HG03280 (cell line): Measurements from ENCODE around the gene SLC35F6.
"Not testable (repeated sequence)": the region's sequence is repeated elsewhere in the genome, so short reads cannot be mapped to it uniquely, and the experiment has no call there.

Experiments used
- ATAC-seq: cut with Tn5 transposase; IDR thresholded peaks from one replicate; pipeline ENCODE4 v1.9.1; 2021; ENCODE audit warnings: mild to moderate bottlenecking, moderate library complexity; ENCODE audit not compliant: unreplicated experiment

The SLC35F6 gene

DNA sequence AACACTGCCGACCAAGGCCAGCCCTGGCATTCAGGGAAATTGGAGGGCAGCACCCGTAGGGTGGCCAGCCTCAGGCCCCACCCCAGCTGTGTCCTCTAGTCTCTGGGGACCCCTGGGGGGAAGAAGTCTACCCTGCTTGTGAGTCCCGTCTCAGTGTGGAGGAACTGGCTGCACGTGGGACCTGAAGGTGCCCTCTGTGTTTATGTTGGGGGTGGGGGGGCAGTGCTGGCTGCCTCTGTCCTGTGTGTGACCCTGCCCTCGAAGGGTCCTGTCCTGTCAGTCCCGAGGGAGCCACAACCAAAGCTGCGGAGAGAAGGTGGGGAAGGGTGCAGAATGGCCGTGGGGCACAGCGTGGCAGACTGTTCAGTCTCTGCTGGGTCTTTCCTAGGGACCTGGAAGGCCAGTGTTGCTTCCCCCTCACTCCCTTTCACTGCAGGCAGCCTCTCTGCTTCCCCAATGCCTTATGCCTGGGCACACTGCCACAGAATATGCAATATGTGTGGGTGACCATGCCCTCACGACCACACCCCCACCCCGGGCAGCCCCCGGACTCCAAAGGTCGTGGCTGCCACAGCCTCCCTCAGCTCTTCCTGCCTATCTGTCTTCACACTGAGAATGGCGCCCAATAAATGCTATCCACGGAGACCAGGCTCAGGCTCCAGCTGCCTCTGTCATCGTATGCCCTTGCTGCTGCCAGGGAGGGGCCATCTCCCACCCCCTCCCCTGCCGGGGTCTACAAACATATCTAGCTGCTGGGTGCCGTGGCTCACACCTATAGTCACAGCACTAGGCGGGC is 33.3 kb upstream of the SLC35F6 start:
- no peak for ATAC-seq

DNA sequence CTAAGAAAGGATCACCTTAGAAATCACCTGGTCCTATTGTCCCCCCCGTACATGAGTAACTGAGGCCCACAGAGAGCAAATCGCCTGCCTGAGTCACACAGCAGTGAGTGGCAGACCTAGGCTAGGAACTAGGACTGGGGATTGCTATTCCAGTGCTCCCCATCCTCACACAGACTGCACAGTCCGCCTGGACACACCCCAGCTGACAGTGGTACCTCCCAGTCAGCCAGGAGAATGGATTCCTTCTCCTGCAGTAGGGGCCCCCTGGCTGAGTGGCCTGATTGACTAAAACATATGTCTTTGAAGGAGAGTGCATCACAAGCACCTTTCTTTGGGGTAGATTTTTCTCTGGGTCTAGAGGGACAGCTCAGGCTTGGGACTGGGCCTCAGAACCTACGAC is 32.4 kb upstream of the SLC35F6 start:
- ATAC-seq = no peak

GRCh38 chr2:26732446-26732845 is 31.6 kb upstream of the SLC35F6 start:
- ATAC-seq = no peak

- ATAC-seq = no peak
Observed at GRCh38 chr2:26733413-26733812, 30.7 kb upstream of the SLC35F6 start.

GRCh38 chr2:26735097-26735496 is 29.0 kb upstream of the SLC35F6 start:
- ATAC-seq = no peak

- ATAC-seq = no peak
Observed at GRCh38 chr2:26735883-26736588, 28.0 kb upstream of the SLC35F6 start.

DNA sequence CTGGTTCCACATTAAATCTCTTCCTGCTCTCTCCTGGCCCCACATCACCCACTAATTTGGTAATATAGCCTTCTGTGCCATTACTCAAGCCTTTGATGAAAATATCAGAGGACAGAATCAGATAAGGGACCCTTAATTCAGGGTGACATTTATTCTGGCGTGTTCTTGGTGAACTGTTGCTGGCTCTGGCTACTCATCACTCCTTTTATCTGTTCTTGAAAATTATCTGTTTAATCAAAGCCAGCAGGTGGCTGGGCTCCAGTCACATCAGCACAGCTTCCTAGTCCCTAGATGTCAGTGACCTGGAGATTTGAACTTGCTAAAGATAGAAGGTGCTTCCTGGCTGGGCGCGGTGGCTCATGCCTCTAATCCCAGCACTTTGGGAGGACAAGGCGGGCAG is 26.9 kb upstream of the SLC35F6 start:
- no peak for ATAC-seq

DNA sequence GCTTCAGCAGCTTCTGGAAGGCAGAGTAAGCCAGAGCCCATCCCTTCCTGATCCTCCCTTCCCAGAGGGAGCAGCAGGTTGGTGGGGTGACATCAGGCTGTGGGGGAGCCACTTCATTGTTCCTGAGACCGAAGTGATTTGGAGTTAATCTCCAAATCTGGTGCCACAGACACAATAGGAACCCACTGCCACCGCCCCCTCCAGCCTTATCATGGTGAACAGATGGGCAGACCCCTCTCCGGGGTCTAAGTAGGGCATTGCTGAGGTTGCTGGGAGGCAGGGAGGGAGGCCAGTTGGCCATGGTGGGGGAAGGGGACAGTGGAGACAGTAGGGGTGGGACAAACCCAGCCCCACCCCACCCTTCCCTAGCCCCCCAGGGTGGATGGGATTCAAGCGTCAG is 25.6 kb upstream of the SLC35F6 start:
- no peak for ATAC-seq

DNA sequence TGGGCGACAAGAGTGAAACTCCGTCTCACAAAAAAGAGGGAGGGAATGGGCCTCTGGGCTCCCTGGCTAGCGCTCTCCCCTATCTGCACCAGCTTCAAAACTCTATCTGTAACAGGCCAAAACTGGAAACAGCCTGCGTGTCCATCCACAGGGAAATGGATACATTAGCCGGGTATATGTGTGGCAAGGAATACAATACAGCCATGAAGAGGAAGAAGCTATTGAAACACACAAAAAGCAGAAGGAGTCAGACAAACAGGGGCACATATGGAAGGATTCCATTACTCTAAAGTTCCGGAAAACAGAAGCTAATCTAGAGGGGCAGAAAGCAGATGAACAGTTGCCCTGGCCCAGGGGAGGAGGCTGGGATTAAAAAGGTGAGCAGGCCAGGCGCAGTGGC is 24.6 kb upstream of the SLC35F6 start:
- ATAC-seq = no peak

GRCh38 chr2:26740346-26740745 is 23.7 kb upstream of the SLC35F6 start:
- no peak for ATAC-seq

DNA sequence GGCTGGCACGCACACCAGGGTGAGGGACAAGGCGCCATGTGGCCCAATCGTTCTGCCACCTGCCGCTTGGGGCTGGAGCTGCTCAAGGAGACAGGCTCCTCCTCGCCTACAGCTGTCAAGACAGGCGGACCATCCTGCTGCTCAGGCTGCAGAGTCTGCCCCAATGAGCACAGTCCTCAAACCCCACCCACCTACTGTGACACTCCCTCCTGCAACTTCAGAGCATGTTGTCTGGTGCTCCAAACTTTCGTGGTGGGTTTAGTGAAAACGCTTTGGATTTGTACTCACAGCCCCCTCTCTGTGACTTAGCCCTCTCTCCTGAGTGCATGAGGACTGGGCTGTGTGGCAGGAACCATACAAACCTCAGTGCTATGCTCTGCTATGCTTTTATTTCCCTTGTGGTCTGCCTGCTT is 23.2 kb upstream of the SLC35F6 start:
- no peak for ATAC-seq

DNA sequence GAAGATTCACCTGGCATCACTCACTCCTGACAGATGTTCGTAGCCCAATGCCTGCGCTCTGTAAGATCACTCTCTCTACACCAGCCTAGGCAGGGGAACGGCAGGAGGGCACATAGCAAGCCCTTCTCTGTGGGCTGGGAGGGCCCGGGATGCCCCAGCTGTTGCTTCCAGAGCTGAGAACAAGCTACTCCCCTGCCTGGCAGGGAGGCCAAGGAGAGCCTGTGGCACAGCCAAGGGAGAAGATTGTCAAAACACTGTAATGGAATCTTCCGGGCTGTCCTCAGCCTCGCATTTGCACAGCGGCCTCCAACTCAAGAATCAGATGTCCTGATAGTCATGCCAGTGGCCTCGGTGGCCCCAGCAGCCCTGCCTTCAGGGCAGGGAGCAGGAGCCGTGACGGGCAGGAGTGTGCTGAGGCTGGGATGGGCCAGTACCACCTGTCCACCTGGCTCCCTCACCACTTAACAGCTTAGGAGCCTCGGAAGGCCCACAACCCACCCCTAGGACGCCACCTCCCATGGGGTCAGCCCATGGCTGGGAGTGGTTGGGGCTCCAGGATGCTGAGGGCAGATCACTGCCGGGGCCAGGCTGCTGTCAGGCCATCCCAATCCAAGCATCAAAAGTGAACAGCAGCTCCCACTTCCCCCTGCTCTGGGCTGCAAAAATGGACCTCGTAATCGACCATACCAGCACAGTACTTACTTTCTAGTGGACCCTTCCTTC is 21.9 kb upstream of the SLC35F6 start:
- no peak for ATAC-seq

GRCh38 chr2:26743852-26744251 is 20.2 kb upstream of the SLC35F6 start:
- ATAC-seq = no peak

GRCh38 chr2:26744953-26745352 is 19.1 kb upstream of the SLC35F6 start:
- ATAC-seq = no peak

DNA sequence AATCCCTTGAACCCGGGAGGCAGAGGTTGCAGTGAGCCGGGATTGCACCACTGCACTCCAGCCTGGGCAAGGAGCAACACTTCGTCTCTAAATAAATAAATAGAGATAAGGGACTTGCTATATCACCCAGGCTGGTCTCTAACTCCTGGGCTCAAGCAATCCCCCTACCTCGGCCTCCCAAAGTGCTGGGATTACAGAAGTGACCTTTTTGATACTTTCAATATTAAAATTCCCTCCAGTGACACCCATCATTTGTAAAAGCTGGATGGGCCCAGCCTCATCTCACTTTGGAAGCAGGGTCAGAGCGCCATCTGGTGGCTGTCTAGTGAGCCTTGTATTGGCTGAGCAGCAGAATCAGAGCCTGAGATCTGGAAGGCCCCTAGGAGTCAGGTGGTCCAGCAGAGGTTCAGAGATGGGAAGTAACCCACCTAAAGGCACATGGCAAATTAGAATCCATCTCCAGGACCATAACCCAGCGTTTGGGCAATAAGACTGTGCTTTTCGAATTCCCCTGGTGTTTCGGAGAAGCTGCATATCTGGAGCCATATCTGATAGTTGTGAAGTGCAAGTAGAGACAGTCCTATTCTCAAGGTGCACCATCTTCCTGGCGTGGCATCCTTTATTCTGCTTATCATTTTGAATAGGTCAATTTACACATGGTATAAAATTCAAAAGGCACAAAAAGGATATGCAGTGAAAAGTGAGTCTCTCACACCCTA is 18.3 kb upstream of the SLC35F6 start:
- no peak for ATAC-seq

GRCh38 chr2:26746934-26747333 is 17.1 kb upstream of the SLC35F6 start:
- ATAC-seq = no peak

DNA sequence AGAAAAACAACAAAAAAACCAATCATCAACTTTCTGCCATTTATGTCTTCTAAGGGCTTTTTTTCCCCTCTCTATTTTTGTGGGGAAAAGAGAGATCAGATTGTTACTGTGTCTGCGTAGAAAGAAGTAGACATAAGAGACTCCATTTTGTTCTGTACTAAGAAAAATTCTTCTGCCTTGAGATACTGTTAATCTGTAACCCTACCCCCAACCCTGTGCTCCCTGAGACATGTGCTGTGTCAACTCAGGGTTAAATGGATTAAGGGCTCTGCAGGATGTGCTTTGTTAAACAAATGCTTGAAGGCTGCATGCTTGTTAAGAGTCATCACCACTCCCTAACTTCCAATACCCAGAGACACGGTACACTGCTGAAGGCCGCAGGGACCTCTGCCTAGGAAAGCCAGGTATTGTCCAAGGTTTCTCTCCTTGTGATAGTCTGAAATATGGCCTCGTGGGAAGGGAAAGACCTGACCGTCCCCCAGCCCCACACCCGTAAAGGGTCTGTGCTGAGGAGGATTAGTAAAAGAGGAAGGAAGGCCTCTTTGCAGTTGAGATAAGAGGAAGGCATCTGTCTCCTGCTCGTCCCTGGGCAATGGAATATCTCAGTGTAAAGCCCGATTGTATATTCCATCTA is 14.2 kb upstream of the SLC35F6 start:
- not testable (repeated sequence) for ATAC-seq

DNA sequence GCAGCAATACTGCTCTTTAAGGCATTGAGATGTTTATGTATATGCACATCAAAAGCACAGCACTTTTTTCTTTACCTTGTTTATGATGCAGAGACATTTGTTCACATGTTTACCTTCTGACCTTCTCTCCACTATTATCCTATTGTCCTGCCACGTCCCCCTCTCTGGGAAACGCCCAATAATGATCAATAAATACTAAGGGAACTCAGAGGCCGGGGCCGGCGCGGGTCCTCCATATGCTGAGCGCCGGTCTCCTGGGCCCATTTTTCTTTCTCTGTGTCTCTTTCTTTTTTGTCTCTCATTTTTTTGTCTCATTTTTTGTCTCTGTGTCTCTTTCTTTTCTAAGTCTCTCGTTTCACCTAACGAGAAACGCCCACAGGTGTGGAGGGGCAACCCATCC is 13.6 kb upstream of the SLC35F6 start:
- not testable (repeated sequence) for ATAC-seq

DNA sequence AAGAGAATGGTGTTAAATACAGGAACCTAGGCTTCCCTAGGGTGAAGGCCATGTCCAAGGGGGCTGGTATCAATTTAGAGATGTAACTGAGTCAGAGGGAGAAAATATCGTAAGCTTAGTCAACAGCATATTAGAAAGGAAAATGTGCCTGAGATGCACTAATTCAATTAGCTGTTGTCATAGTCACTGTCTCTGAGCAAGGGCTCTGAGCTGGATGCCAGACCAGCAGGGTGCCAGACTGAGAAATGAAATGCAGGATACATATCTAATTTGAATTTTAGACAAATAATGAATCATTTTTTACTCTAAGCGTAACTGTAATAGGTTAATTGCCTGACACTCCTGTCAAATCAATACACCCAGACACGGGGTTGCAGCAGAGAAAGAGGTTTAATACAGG is 11.4 kb upstream of the SLC35F6 start:
- ATAC-seq = no peak

DNA sequence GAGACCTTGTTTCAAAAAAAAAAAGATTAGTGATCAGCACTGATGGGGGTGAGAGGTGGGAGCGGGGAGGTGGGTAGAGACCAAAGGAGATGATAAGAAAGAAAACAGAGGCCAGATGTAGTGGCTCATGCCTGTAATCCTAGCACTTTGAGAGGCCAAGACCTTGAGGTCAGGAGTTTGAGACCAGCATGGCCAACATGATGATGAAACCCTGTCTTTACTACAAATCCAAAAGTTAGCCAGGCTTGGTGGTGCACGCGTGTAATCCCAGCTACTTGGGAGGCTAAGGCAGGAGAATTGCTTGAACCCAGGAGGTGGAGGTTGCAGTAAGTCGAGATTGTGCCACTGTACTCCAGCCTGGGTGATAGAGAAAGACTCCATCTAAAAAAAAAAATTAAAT is 9.5 kb upstream of the SLC35F6 start:
- no peak for ATAC-seq
